Measurements from ENCODE around the gene SAP30.

The SAP30 gene

GRCh38 chr4:173382349-173382748 lies 11.6 kb downstream of the SAP30 start:
- Histone ChIP-seq H3K27ac (ENCODE audit: low read length) (no peak overlapping the region), H3K4me3 (ENCODE audit: low read depth in 1 of 2, low read length in 2 of 2) (no peak overlapping the region), H3K4me1 (ENCODE audit: insufficient read depth, low read length) (no peaks in the 10 kb centered on the region), H3K4me2 (ENCODE audit: insufficient read depth, low read length) (no peak overlapping the region), H4K20me1 (ENCODE audit: insufficient read depth, low read length) (no peaks in the 10 kb centered on the region), H3K27me3 (ENCODE audit: insufficient read depth, low read length, poor library complexity) (no peaks in the 10 kb centered on the region), H3K36me3 (ENCODE audit: insufficient read depth, low read length) (peaks cover 13% of the 10 kb centered on the region), H2AFZ (ENCODE audit: low read depth, low read length) (no peak overlapping the region), H3K9ac (ENCODE audit: low read depth, low read length) (no peak overlapping the region), H3K9me3 (ENCODE audit: insufficient read depth, low read length, severe bottlenecking) (no peaks in the 10 kb centered on the region), H3K79me2 (ENCODE audit: insufficient read depth, low read length) (0 out of 2 replicates have a peak, but pooled peaks cover 3% of the 10 kb centered on the region)
- no peak for ATAC-seq (ENCODE audit: insufficient read depth, low read depth)
- no peak for DNase-seq
- TF ChIP-seq CTCF (IDR thresholded peaks at IDR 0.05; ENCODE audit: borderline replicate concordance, extremely low read depth, low read length, poor library complexity, severe bottlenecking) (no peak), EZH2 (IDR thresholded peaks at IDR 0.05; ENCODE audit: borderline replicate concordance, low read depth, low read length, severe bottlenecking) (no peak)

- H3K4me2 ChIP-seq (ENCODE audit: insufficient read depth, low read length): no peak overlapping the region
- no peaks in the 10 kb centered on the region for H3K79me2 ChIP-seq (ENCODE audit: insufficient read depth, low read length)
- H3K27me3 ChIP-seq (ENCODE audit: insufficient read depth, low read length, poor library complexity): no peaks in the 10 kb centered on the region
- H2AFZ ChIP-seq (ENCODE audit: low read depth, low read length): no peak overlapping the region
- H3K27ac ChIP-seq (ENCODE audit: low read length): no peak overlapping the region
- no peak for ATAC-seq (ENCODE audit: insufficient read depth, low read depth)
- no peaks in the 10 kb centered on the region for H3K9me3 ChIP-seq (ENCODE audit: insufficient read depth, low read length, severe bottlenecking)
- DNase-seq: no peak
- no peak overlapping the region for H3K9ac ChIP-seq (ENCODE audit: low read depth, low read length)
- H3K4me3 ChIP-seq (ENCODE audit: low read depth in 1 of 2, low read length in 2 of 2): no peak overlapping the region
- H3K36me3 ChIP-seq (ENCODE audit: insufficient read depth, low read length): peaks cover 9% of the 10 kb centered on the region
- TF ChIP-seq EZH2 (IDR thresholded peaks at IDR 0.05; ENCODE audit: borderline replicate concordance, low read depth, low read length, severe bottlenecking) (no peak), CTCF (IDR thresholded peaks at IDR 0.05; ENCODE audit: borderline replicate concordance, extremely low read depth, low read length, poor library complexity, severe bottlenecking) (no peak)
- H4K20me1 ChIP-seq (ENCODE audit: insufficient read depth, low read length): no peaks in the 10 kb centered on the region
- no peaks in the 10 kb centered on the region for H3K4me1 ChIP-seq (ENCODE audit: insufficient read depth, low read length)
Measured at GRCh38 chr4:173386751-173387150, 16.0 kb downstream of the SAP30 start.

- TF ChIP-seq EZH2 (IDR thresholded peaks at IDR 0.05; ENCODE audit: borderline replicate concordance, low read depth, low read length, severe bottlenecking) (no peak), CTCF (IDR thresholded peaks at IDR 0.05; ENCODE audit: borderline replicate concordance, extremely low read depth, low read length, poor library complexity, severe bottlenecking) (no peak)
- Histone ChIP-seq H3K27me3 (ENCODE audit: insufficient read depth, low read length, poor library complexity) (no peaks in the 10 kb centered on the region), H3K36me3 (ENCODE audit: insufficient read depth, low read length) (0 out of 2 replicates have a peak, but pooled peaks cover 2% of the 10 kb centered on the region), H3K4me2 (ENCODE audit: insufficient read depth, low read length) (no peak overlapping the region), H3K4me3 (ENCODE audit: low read depth in 1 of 2, low read length in 2 of 2) (no peak overlapping the region), H3K9me3 (ENCODE audit: insufficient read depth, low read length, severe bottlenecking) (no peaks in the 10 kb centered on the region), H4K20me1 (ENCODE audit: insufficient read depth, low read length) (no peaks in the 10 kb centered on the region), H3K79me2 (ENCODE audit: insufficient read depth, low read length) (no peaks in the 10 kb centered on the region), H2AFZ (ENCODE audit: low read depth, low read length) (no peak overlapping the region), H3K4me1 (ENCODE audit: insufficient read depth, low read length) (no peaks in the 10 kb centered on the region), H3K27ac (ENCODE audit: low read length) (no peak overlapping the region), H3K9ac (ENCODE audit: low read depth, low read length) (no peak overlapping the region)
- ATAC-seq (ENCODE audit: insufficient read depth, low read depth): no peak
- no peak for DNase-seq
Measured at GRCh38 chr4:173391701-173392100, 20.9 kb downstream of the SAP30 start.

- H3K9me3 ChIP-seq (ENCODE audit: insufficient read depth, low read length, severe bottlenecking): no peaks in the 10 kb centered on the region
- no peak overlapping the region for H3K4me2 ChIP-seq (ENCODE audit: insufficient read depth, low read length)
- DNase-seq (no peak), ATAC-seq (ENCODE audit: insufficient read depth, low read depth) (no peak)
- H3K36me3 ChIP-seq (ENCODE audit: insufficient read depth, low read length): no peaks in the 10 kb centered on the region
- H3K4me1 ChIP-seq (ENCODE audit: insufficient read depth, low read length): no peaks in the 10 kb centered on the region
- no peaks in the 10 kb centered on the region for H4K20me1 ChIP-seq (ENCODE audit: insufficient read depth, low read length)
- H2AFZ ChIP-seq (ENCODE audit: low read depth, low read length): no peak overlapping the region
- H3K27me3 ChIP-seq (ENCODE audit: insufficient read depth, low read length, poor library complexity): no peaks in the 10 kb centered on the region
- no peak overlapping the region for H3K9ac ChIP-seq (ENCODE audit: low read depth, low read length)
- TF ChIP-seq EZH2 (IDR thresholded peaks at IDR 0.05; ENCODE audit: borderline replicate concordance, low read depth, low read length, severe bottlenecking) (no peak), CTCF (IDR thresholded peaks at IDR 0.05; ENCODE audit: borderline replicate concordance, extremely low read depth, low read length, poor library complexity, severe bottlenecking) (no peak)
- H3K4me3 ChIP-seq (ENCODE audit: low read depth in 1 of 2, low read length in 2 of 2): no peak overlapping the region
- no peak overlapping the region for H3K27ac ChIP-seq (ENCODE audit: low read length)
- no peaks in the 10 kb centered on the region for H3K79me2 ChIP-seq (ENCODE audit: insufficient read depth, low read length)
Measured at GRCh38 chr4:173397604-173398003, 26.9 kb downstream of the SAP30 start.

All from DND-41 (cell line).